Ureter (tissue), 1 donor: ENCODE results near the gene PCDHGB7. TPM values are rescaled to one million over a fixed set of nuclear protein-coding genes. Genes with fewer than 3 reads are reported as not detected.
"Not testable (repeated sequence)": the region's sequence is repeated elsewhere in the genome, so short reads cannot be mapped to it uniquely, and the experiment has no call there.

Source experiments
- DNase-seq: peaks from one replicate; pipeline ENCODE4 v3.0.0-alpha.2; 2020; ENCODE audit warnings: low spot score
- total RNA-seq: library from RNA; stranded (reverse); gene quantifications from one replicate; pipeline ENCODE4 v1.2.4, GENCODE V29; 2023
- donor health status: DM: yes; HTN: yes; CAD: no.

Gene PCDHGB7
- 11.7 TPM for total RNA-seq

GRCh38 chr5:141417494-141418172 is at the start of gene PCDHGB7:
Gene PCDHGB7, plus strand, starts transcription at chr5:141417677. Its CDS starts 183 bp downstream, at chr5:141417860.
- peak; percentile 61 for DNase-seq

DNA sequence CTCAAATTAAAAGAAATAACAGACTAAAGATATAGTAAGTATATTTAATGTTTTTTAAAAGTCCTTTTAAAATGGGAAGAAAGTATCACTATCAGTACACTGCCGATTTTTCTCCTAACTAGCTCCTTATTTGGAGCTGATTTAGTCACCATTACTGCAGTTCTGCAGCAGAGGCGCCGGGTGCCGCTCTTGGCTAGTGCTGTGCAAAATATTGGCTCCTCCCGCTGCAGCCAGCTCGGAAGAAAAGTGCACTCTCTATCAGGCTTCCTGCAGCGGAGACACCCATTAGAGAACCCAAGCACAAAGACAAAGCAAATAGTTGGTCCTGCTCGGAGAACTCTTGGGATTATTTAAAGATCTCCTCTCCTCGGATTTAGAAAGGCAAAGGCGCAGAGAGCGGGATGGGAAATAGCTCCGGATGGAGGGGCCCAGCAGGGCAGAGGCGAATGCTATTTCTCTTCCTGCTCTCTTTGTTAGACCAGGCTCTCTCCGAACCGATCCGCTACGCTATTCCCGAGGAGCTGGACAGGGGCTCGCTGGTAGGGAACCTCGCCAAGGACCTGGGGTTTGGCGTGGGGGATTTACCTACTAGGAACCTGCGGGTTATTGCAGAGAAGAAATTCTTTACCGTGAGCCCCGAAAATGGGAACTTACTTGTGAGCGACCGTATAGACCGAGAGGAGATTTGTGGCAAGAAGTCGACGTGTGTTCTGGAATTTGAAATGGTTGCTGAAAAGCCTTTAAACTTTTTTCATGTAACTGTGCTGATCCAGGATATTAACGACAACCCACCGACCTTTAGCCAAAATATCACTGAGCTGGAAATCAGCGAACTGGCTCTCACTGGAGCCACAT is 47.3 kb upstream of the PCDHGB7 start, which contains the start of gene PCDHGB3:
Gene PCDHGB3 (plus strand): TSS at position 249 of the 855 bp plus-strand sequence. CDS start 153 bp downstream, at position 402.
- no peak for DNase-seq

- no peak for DNase-seq
Observed at GRCh38 chr5:141371572-141372475, 45.7 kb upstream of the PCDHGB7 start.

DNA sequence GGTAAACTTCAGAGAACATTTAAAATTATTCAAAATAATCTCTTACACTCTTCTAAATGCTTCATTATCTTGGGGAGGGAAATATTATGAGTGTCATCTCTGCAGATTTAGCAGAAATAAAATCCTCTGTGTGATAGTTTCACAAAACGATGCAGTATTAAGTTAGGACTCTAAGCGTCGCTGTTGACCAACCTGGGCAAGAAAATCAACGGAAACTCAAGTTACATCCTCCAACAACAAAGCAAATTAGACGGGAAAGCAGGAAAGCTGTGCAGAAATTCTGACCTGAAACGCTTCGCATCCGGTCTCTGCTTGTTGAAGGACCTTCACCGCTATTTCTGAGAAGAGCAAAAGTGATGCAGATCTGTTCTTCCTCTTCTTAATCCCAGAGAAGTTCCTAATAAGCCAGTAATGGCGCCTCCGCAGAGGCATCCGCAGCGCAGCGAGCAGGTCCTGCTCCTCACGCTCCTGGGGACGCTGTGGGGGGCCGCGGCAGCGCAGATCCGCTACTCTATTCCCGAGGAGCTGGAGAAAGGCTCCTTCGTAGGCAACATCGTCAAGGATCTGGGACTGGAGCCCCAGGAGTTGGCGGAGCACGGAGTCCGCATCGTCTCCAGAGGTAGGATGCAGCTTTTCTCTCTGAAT is 43.7 kb upstream of the PCDHGB7 start, which contains the start of gene PCDHGA6:
Gene PCDHGA6 (plus strand): TSS at position 219 of the 645 bp plus-strand sequence. CDS start 193 bp downstream, at position 412.
- no peak for DNase-seq

DNA sequence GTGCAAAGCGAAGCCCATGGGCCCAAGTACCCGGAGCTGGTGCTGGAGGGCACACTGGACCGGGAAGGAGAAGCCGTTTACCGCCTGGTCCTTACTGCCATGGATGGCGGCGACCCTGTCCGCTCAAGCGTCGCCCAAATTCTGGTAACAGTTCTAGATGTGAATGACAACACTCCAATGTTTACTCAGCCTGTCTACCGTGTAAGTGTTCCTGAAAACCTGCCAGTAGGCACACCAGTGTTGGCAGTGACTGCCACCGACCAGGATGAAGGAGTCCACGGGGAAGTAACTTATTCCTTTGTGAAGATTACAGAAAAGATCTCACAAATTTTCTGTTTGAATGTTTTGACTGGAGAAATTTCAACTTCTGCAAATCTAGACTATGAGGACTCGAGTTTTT is 42.9 kb upstream of the PCDHGB7 start:
- DNase-seq = no peak

GRCh38 chr5:141375444-141376155 is 41.9 kb upstream of the PCDHGB7 start:
- not testable (repeated sequence) for DNase-seq

DNA sequence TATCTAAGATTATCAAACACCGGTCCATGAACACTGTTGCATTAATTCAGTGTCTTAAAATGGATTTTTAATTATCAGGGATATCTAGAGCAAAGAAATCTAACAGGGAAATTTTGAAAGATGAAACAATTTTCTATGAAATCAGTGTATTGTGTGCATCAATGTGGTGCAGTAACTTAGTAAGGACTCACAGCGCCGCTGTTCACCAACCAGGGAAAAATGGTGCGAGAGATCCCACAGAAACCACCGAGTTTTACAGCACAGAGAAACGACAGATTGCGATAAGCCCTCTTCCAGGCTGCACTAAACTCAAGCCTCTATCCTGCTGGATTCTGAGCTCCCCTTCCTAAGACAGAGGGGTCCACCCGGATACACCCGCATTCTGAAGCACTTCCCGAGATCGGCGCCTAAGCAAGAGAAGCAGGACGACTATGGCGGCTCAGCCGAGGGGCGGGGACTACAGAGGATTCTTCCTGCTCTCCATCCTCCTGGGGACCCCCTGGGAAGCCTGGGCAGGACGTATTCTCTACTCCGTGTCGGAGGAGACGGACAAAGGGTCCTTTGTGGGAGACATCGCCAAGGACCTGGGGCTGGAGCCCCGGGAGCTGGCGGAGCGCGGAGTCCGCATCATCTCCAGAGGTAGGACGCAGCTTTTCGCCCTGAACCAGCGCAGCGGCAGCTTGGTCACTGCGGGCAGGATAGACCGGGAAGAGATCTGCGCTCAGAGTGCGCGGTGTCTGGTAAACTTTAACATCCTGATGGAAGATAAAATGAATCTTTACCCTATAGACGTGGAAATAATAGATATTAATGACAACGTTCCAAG is 34.8 kb upstream of the PCDHGB7 start, which contains the start of gene PCDHGA7:
Gene PCDHGA7 (plus strand): TSS at position 274 of the 826 bp plus-strand sequence. CDS start 158 bp downstream, at position 432.
- no peak for DNase-seq

- DNase-seq = no peak
Observed at GRCh38 chr5:141383345-141383744, 34.1 kb upstream of the PCDHGB7 start.

GRCh38 chr5:141384471-141385267 is 32.8 kb upstream of the PCDHGB7 start:
- DNase-seq = no peak

- not testable (repeated sequence) for DNase-seq
Observed at GRCh38 chr5:141387557-141388311, 29.7 kb upstream of the PCDHGB7 start, which contains the start of gene PCDHGB4. Gene PCDHGB4, plus strand, starts transcription at chr5:141387698. Its CDS starts 187 bp downstream, at chr5:141387885.

- no peak for DNase-seq
Observed at GRCh38 chr5:141388661-141389060, 28.8 kb upstream of the PCDHGB7 start.

DNA sequence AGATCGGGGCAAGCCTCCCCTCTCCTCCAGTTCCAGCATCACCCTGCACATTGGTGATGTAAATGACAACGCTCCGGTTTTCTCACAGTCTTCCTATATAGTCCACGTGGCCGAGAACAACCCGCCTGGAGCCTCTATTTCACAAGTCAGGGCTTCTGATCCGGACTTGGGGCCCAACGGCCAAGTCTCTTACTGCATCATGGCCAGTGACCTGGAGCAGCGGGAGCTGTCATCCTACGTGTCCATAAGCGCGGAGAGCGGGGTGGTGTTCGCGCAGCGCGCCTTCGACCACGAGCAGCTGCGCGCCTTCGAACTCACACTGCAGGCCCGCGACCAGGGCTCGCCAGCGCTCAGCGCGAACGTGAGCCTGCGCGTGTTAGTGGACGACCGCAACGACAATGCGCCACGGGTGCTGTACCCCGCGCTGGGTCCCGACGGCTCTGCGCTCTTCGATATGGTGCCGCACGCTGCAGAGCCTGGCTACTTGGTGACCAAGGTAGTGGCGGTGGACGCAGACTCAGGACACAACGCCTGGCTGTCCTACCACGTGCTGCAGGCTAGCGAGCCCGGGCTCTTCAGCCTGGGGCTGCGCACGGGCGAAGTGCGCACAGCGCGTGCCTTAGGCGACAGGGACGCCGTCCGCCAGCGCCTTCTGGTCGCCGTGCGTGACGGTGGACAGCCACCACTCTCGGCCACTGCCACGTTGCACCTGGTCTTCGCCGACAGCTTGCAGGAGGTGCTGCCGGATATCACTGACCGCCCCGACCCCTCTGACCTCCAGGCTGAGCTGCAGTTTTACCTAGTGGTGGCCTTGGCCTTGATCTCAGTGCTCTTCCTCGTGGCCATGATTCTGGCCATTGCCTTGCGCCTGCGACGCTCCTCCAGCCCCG is 28.1 kb upstream of the PCDHGB7 start:
- DNase-seq = no peak

- DNase-seq = no peak
Observed at GRCh38 chr5:141392429-141393198, 24.9 kb upstream of the PCDHGB7 start, which contains the start of gene PCDHGA8. Gene PCDHGA8, plus strand, starts transcription at chr5:141392633. Its CDS starts 181 bp downstream, at chr5:141392814.

- DNase-seq = no peak
Observed at GRCh38 chr5:141393267-141393666, 24.2 kb upstream of the PCDHGB7 start.

GRCh38 chr5:141394401-141395187 is 22.9 kb upstream of the PCDHGB7 start:
- not testable (repeated sequence) for DNase-seq
